ENCODE data around the gene NDRG4. TPM values are rescaled to one million over a fixed set of nuclear protein-coding genes. Genes with fewer than 3 reads are reported as not detected.

The NDRG4 gene
- total and polyA plus RNA-seq, 2 donors (not counting 1 experiment from before 2014, with no cell fraction given): 0.96 to 1.1 TPM

GRCh38 chr16:58454178-58454577 lies 45.8 kb upstream of the NDRG4 start:
- CTCF ChIA-PET: interaction anchor here (1.3 to 1.4 kb wide), 2 partner anchors 15 to 60 kb away, joined by 4 read pairs; no protein-coding TSS in a partner anchor
- Histone ChIP-seq H3K4me1 (ENCODE audit: control insufficient read depth in 2 of 2, insufficient read depth in 2 of 2, low read length in 2 of 2) (no peaks in the 10 kb centered on the region), H3K27ac (ENCODE audit: low read length in 2 of 2) (no peak overlapping the region), H3K4me3 (ENCODE audit: control extremely low read depth in 1 of 5, extremely low read depth in 1 of 5, insufficient read depth in 1 of 5, low read depth in 2 of 5, low read length in 4 of 5) (no peak overlapping the region), H3K4me2 (replicated peaks; ENCODE audit: low read depth, low read length, poor library complexity, severe bottlenecking) (no peak overlapping the region), H3K9ac (ENCODE audit: low read length) (no peak overlapping the region), H4K20me1 (ENCODE audit: control insufficient read depth, insufficient read depth, low read length, poor library complexity, severe bottlenecking) (no peaks in the 10 kb centered on the region), H3K79me2 (ENCODE audit: control insufficient read depth, insufficient read depth, low read length) (no peaks in the 10 kb centered on the region), H3K27me3 (replicated peaks in 1 of 4; ENCODE audit: control extremely low read depth in 1 of 4, control insufficient read depth in 3 of 4, insufficient read depth in 4 of 4, low read length in 3 of 4) (peaks cover 0 to 3% (median 0%) of the 10 kb centered on the region in 4 experiments), H2AFZ (ENCODE audit: insufficient read depth, low read depth, low read length, poor library complexity, severe bottlenecking) (no peak overlapping the region), H3K36me3 (replicated peaks in 1 of 2; ENCODE audit: control extremely low read depth in 1 of 2, control insufficient read depth in 1 of 2, extremely low read depth in 1 of 2, insufficient read depth in 2 of 2, low read length in 1 of 2) (no peaks in the 10 kb centered on the region), H3K9me3 (ENCODE audit: control extremely low read depth in 1 of 3, control insufficient read depth in 2 of 3, insufficient read depth in 1 of 3, low read length in 2 of 3) (no peaks in the 10 kb centered on the region)
- no CpG with 5 or more reads among the region's 2 CpGs for WGBS (ENCODE audit: insufficient coverage)
- intact Hi-C loops (cut with micrococcal nuclease): no loop called here
- POLR2A ChIA-PET: interaction anchor here (0.5 kb wide), 1 partner anchor 1597 kb away, joined by 5 read pairs; no protein-coding TSS in a partner anchor
- Mint-ChIP-seq H3K4me3 (no peak overlapping the region), H3K27me3 (peaks cover 9% of the 10 kb centered on the region), H3K9me3 (ENCODE audit: insufficient read depth) (no peaks in the 10 kb centered on the region), H3K27ac (no peak overlapping the region), H3K4me1 (peaks cover 2% of the 10 kb centered on the region)
- TF ChIP-seq EZH2 (IDR thresholded peaks at IDR 0.05; ENCODE audit: borderline replicate concordance, insufficient read depth, low read depth, low read length, poor library complexity, severe bottlenecking) (no peak), CTCF (IDR thresholded peaks at IDR 0.05) (no peak)
- no peak for ATAC-seq (ENCODE audit: low read depth)
- no peak for DNase-seq

- Histone ChIP-seq H3K9ac (ENCODE audit: low read length) (no peak overlapping the region), H3K4me2 (replicated peaks; ENCODE audit: low read depth, low read length, poor library complexity, severe bottlenecking) (no peak overlapping the region), H3K4me1 (ENCODE audit: control insufficient read depth in 2 of 2, insufficient read depth in 2 of 2, low read length in 2 of 2) (no peaks in the 10 kb centered on the region), H3K79me2 (ENCODE audit: control insufficient read depth, insufficient read depth, low read length) (no peaks in the 10 kb centered on the region), H3K27me3 (replicated peaks in 1 of 4; ENCODE audit: control extremely low read depth in 1 of 4, control insufficient read depth in 3 of 4, insufficient read depth in 4 of 4, low read length in 3 of 4) (peaks cover 0 to 3% (median 0%) of the 10 kb centered on the region in 4 experiments), H3K36me3 (replicated peaks in 1 of 2; ENCODE audit: control extremely low read depth in 1 of 2, control insufficient read depth in 1 of 2, extremely low read depth in 1 of 2, insufficient read depth in 2 of 2, low read length in 1 of 2) (no peaks in the 10 kb centered on the region), H2AFZ (ENCODE audit: insufficient read depth, low read depth, low read length, poor library complexity, severe bottlenecking) (no peak overlapping the region), H3K9me3 (ENCODE audit: control extremely low read depth in 1 of 3, control insufficient read depth in 2 of 3, insufficient read depth in 1 of 3, low read length in 2 of 3) (no peaks in the 10 kb centered on the region), H3K4me3 (ENCODE audit: control extremely low read depth in 1 of 5, extremely low read depth in 1 of 5, insufficient read depth in 1 of 5, low read depth in 2 of 5, low read length in 4 of 5) (no peak overlapping the region), H4K20me1 (ENCODE audit: control insufficient read depth, insufficient read depth, low read length, poor library complexity, severe bottlenecking) (no peaks in the 10 kb centered on the region), H3K27ac (ENCODE audit: low read length in 2 of 2) (no peak overlapping the region)
- peaks cover 2% of the 10 kb centered on the region for H3K4me1 Mint-ChIP-seq
- TF ChIP-seq EZH2 (IDR thresholded peaks at IDR 0.05; ENCODE audit: borderline replicate concordance, insufficient read depth, low read depth, low read length, poor library complexity, severe bottlenecking): no peak
- no peak for TF ChIP-seq CTCF (IDR thresholded peaks at IDR 0.05)
- no peak for DNase-seq
- 95% methylated on average over 3 of the region's 5 CpGs for WGBS (ENCODE audit: insufficient coverage)
- ChIA-PET CTCF (interaction anchor here (1.1 to 1.4 kb wide), 3 partner anchors 15 to 119 kb away, joined by 4 to 5 read pairs (median 4); no protein-coding TSS in a partner anchor), POLR2A (no interaction called here)
- H3K27ac Mint-ChIP-seq: no peak overlapping the region
- intact Hi-C loops (cut with micrococcal nuclease): no loop called here
- no peak overlapping the region for H3K4me3 Mint-ChIP-seq
- no peaks in the 10 kb centered on the region for H3K9me3 Mint-ChIP-seq (ENCODE audit: insufficient read depth)
- ATAC-seq (ENCODE audit: low read depth): no peak
- H3K27me3 Mint-ChIP-seq: peaks cover 9% of the 10 kb centered on the region
Measured at GRCh38 chr16:58454856-58455255, 45.1 kb upstream of the NDRG4 start.
